Neural progenitor cell (in vitro differentiated cells): ENCODE results near the gene GRAP. TPM values are rescaled to one million over a fixed set of nuclear protein-coding genes. Genes with fewer than 3 reads are reported as not detected.
"Not testable (repeated sequence)": the region's sequence is repeated elsewhere in the genome, so short reads cannot be mapped to it uniquely, and the experiment has no call there.

Source experiments
- DNase-seq: peaks from one replicate; pipeline ENCODE4 v3.0.0-alpha.2; 2016; ENCODE audit warnings: low spot score
- H2AFZ ChIP-seq: fragments of 200-600 bp; sonication (generic); replicated peaks from 2 replicates; pipeline ENCODE4 v1.6.1; 2016; ENCODE audit warnings: antibody characterized with exemption
- H3F3A ChIP-seq: fragments of 200-600 bp; sonication (generic); 2 replicates; pipeline ENCODE4 v1.6.1; 2016; ENCODE audit warnings: antibody characterized with exemption, low read depth
- H3K27ac ChIP-seq: fragments of 200-600 bp; sonication (generic); 2 replicates; pipeline ENCODE4 v1.5.1; 2016; ENCODE audit warnings: mild to moderate bottlenecking
- H3K27me3 ChIP-seq: fragments of 200-600 bp; sonication (generic); 2 replicates; pipeline ENCODE4 v1.6.1; 2016; ENCODE audit warnings: mild to moderate bottlenecking, moderate library complexity
- H3K36me3 ChIP-seq: fragments of 200-600 bp; sonication (generic); 2 replicates; pipeline ENCODE4 v1.5.1; 2016
- H3K4me1 ChIP-seq: fragments of 200-600 bp; sonication (generic); 2 replicates; pipeline ENCODE4 v1.6.1; 2016; ENCODE audit warnings: mixed run types
- H3K4me2 ChIP-seq: fragments of 200-600 bp; sonication (generic); 2 replicates; pipeline ENCODE4 v1.6.1; 2016
- H3K4me3 ChIP-seq: fragments of 200-600 bp; sonication (generic); 2 replicates; pipeline ENCODE4 v1.5.1; 2016
- H3K79me2 ChIP-seq: fragments of 200-600 bp; sonication (generic); 2 replicates; pipeline ENCODE4 v1.6.1; 2016; ENCODE audit warnings: low read depth
- H3K9ac ChIP-seq: fragments of 200-600 bp; sonication (generic); 2 replicates; pipeline ENCODE4 v1.6.1; 2016
- H3K9me3 ChIP-seq: fragments of 200-600 bp; sonication (generic); 2 replicates; pipeline ENCODE4 v1.5.1; 2016; ENCODE audit warnings: low read depth
- H4K20me1 ChIP-seq: fragments of 200-600 bp; sonication (generic); 2 replicates; pipeline ENCODE4 v1.6.1; 2016; ENCODE audit warnings: low read depth
- H3K27ac Mint-ChIP-seq: 3 replicates; pipeline ENCODE4 v1.8.0; 2021; ENCODE audit warnings: mixed read lengths
- H3K27me3 Mint-ChIP-seq: 2 replicates; pipeline ENCODE4 v1.8.0; 2022; ENCODE audit warnings: low read depth, mild to moderate bottlenecking, inconsistent platforms, moderate library complexity, mixed read lengths; ENCODE audit not compliant: insufficient read depth
- H3K36me3 Mint-ChIP-seq: 3 replicates; pipeline ENCODE4 v1.8.0; 2021; ENCODE audit warnings: mixed read lengths
- H3K4me1 Mint-ChIP-seq: 3 replicates; pipeline ENCODE4 v1.8.0; 2021; ENCODE audit warnings: mixed read lengths
- H3K4me3 Mint-ChIP-seq: 3 replicates; pipeline ENCODE4 v1.8.0; 2021; ENCODE audit warnings: mild to moderate bottlenecking, moderate library complexity, mixed read lengths
- H3K9me3 Mint-ChIP-seq: 3 replicates; pipeline ENCODE4 v1.8.0; 2020; ENCODE audit warnings: mixed read lengths
- total RNA-seq: library from RNA; depleted of rRNA; stranded (reverse); fragments of >200 nt; gene quantifications from 2 replicates; pipeline ENCODE4 v1.2.3, GENCODE V29; 2015; ENCODE audit warnings: low replicate concordance

GRAP gene
- total RNA-seq, 1 donor from 2014 or later, result not detected

- not testable (repeated sequence) for H4K20me1 ChIP-seq, DNase-seq, H3K36me3 ChIP-seq, H3K4me3 ChIP-seq, H3K4me2 ChIP-seq, H3F3A ChIP-seq, H3K27ac Mint-ChIP-seq, H3K4me1 ChIP-seq, H3K4me3 Mint-ChIP-seq, H3K4me1 Mint-ChIP-seq, H3K27ac ChIP-seq, H3K9me3 Mint-ChIP-seq, H3K27me3 Mint-ChIP-seq, H3K9ac ChIP-seq, H2AFZ ChIP-seq, H3K27me3 ChIP-seq, H3K79me2 ChIP-seq, H3K9me3 ChIP-seq, H3K36me3 Mint-ChIP-seq
Measured at GRCh38 chr17:19076398-19077192, 29.8 kb upstream of the GRAP start.

- not testable (repeated sequence) for H3K9me3 Mint-ChIP-seq, H2AFZ ChIP-seq, H3K4me1 ChIP-seq, H3K27ac Mint-ChIP-seq, H3K27ac ChIP-seq, H3K4me1 Mint-ChIP-seq, H3K27me3 ChIP-seq, H3F3A ChIP-seq, H3K36me3 Mint-ChIP-seq, H3K4me3 Mint-ChIP-seq, H3K9ac ChIP-seq, H3K9me3 ChIP-seq, H3K4me2 ChIP-seq, H4K20me1 ChIP-seq, H3K79me2 ChIP-seq, DNase-seq, H3K4me3 ChIP-seq, H3K27me3 Mint-ChIP-seq, H3K36me3 ChIP-seq
Measured at GRCh38 chr17:19070318-19071168, 23.8 kb upstream of the GRAP start.

- not testable (repeated sequence) for H3K27me3 ChIP-seq, H3K4me2 ChIP-seq, H3K27ac ChIP-seq, H3F3A ChIP-seq, H3K4me3 Mint-ChIP-seq, H3K9ac ChIP-seq, H3K27me3 Mint-ChIP-seq, H3K4me1 ChIP-seq, H3K4me3 ChIP-seq, H3K36me3 ChIP-seq, H3K9me3 ChIP-seq, H3K9me3 Mint-ChIP-seq, H2AFZ ChIP-seq, H3K36me3 Mint-ChIP-seq, H3K79me2 ChIP-seq, H3K27ac Mint-ChIP-seq, H3K4me1 Mint-ChIP-seq, H4K20me1 ChIP-seq
- peak; percentile 1 for DNase-seq
Measured at GRCh38 chr17:19064378-19064777, 17.6 kb upstream of the GRAP start.

- H3F3A ChIP-seq, H3K9me3 ChIP-seq, H3K27me3 Mint-ChIP-seq, H3K79me2 ChIP-seq, H3K27me3 ChIP-seq, H3K4me1 ChIP-seq, H3K9me3 Mint-ChIP-seq, H3K36me3 Mint-ChIP-seq, H2AFZ ChIP-seq, H4K20me1 ChIP-seq, H3K4me1 Mint-ChIP-seq, H3K9ac ChIP-seq, H3K4me3 ChIP-seq, H3K36me3 ChIP-seq, DNase-seq, H3K4me2 ChIP-seq: not testable (repeated sequence)
- Mint-ChIP-seq H3K27ac (peak overlapping the region; percentile 84), H3K4me3 (peak overlapping the region; percentile 81)
- peak overlapping the region; percentile 94 for H3K27ac ChIP-seq
Measured at GRCh38 chr17:19063326-19063956, 16.7 kb upstream of the GRAP start.

GRCh38 chr17:19062718-19063325, 16.1 kb upstream of the GRAP start:
- not testable (repeated sequence) for H3K4me1 ChIP-seq, H2AFZ ChIP-seq, H3K27me3 Mint-ChIP-seq, H3K9me3 ChIP-seq, H3K36me3 ChIP-seq, DNase-seq, H3K79me2 ChIP-seq, H4K20me1 ChIP-seq, H3K4me1 Mint-ChIP-seq, H3K27me3 ChIP-seq, H3K4me2 ChIP-seq, H3K27ac ChIP-seq, H3K9me3 Mint-ChIP-seq, H3K9ac ChIP-seq, H3K4me3 ChIP-seq, H3K36me3 Mint-ChIP-seq, H3F3A ChIP-seq, H3K27ac Mint-ChIP-seq, H3K4me3 Mint-ChIP-seq

- not testable (repeated sequence) for H3K4me1 Mint-ChIP-seq, H3K4me3 Mint-ChIP-seq, H3K79me2 ChIP-seq, H3K36me3 Mint-ChIP-seq, H3F3A ChIP-seq, H3K9me3 ChIP-seq, H2AFZ ChIP-seq, H3K27ac ChIP-seq, H3K27ac Mint-ChIP-seq, H3K4me3 ChIP-seq, H3K4me2 ChIP-seq, H3K27me3 Mint-ChIP-seq, H3K4me1 ChIP-seq, H3K27me3 ChIP-seq, H3K36me3 ChIP-seq, H4K20me1 ChIP-seq, H3K9me3 Mint-ChIP-seq, H3K9ac ChIP-seq, DNase-seq
Measured at GRCh38 chr17:19062009-19062717, 15.4 kb upstream of the GRAP start.

- H3K36me3 Mint-ChIP-seq, H3K4me1 Mint-ChIP-seq, DNase-seq, H3K9ac ChIP-seq, H3K9me3 ChIP-seq, H3K27ac Mint-ChIP-seq, H3F3A ChIP-seq, H3K4me3 Mint-ChIP-seq, H3K27me3 Mint-ChIP-seq, H3K27me3 ChIP-seq, H4K20me1 ChIP-seq, H3K9me3 Mint-ChIP-seq, H3K4me1 ChIP-seq, H3K27ac ChIP-seq, H3K4me2 ChIP-seq, H2AFZ ChIP-seq, H3K36me3 ChIP-seq, H3K79me2 ChIP-seq, H3K4me3 ChIP-seq: not testable (repeated sequence)
Measured at GRCh38 chr17:19055447-19055846, 8.7 kb upstream of the GRAP start.
